GM19455 (cell line): Measurements from ENCODE around the gene TMEM94.
"Not testable (repeated sequence)": the region's sequence is repeated elsewhere in the genome, so short reads cannot be mapped to it uniquely, and the experiment has no call there.

ENCODE experiments used
- ATAC-seq: cut with Tn5 transposase; IDR thresholded peaks from one replicate; pipeline ENCODE4 v1.9.1; 2021; ENCODE audit not compliant: unreplicated experiment

Gene TMEM94

GRCh38 chr17:75476271-75476671 is 19.8 kb downstream of the TMEM94 start:
- no peak for ATAC-seq

GRCh38 chr17:75476752-75477489 is 20.5 kb downstream of the TMEM94 start:
- ATAC-seq, result no peak

GRCh38 chr17:75477490-75477862 is 21.0 kb downstream of the TMEM94 start:
- not testable (repeated sequence) for ATAC-seq

- ATAC-seq, result no peak
These were observed 22.1 kb downstream of the TMEM94 start for GRCh38 chr17:75478508-75478907.

GRCh38 chr17:75480281-75480680 is 23.8 kb downstream of the TMEM94 start:
- ATAC-seq, result no peak

GRCh38 chr17:75481194-75482068 is 25.0 kb downstream of the TMEM94 start:
- no peak for ATAC-seq

GRCh38 chr17:75482098-75482942 is 25.9 kb downstream of the TMEM94 start:
- no peak for ATAC-seq

- ATAC-seq, result no peak
These were observed 29.3 kb downstream of the TMEM94 start for GRCh38 chr17:75485688-75486087.

GRCh38 chr17:75486151-75486550 is 29.7 kb downstream of the TMEM94 start:
- no peak for ATAC-seq

GRCh38 chr17:75486951-75487350 is 30.5 kb downstream of the TMEM94 start:
- ATAC-seq, result no peak

- no peak for ATAC-seq
These were observed 31.1 kb downstream of the TMEM94 start for GRCh38 chr17:75487351-75488070.

GRCh38 chr17:75488693-75489510 is 32.5 kb downstream of the TMEM94 start:
- no peak for ATAC-seq

- ATAC-seq, result no peak
These were observed 33.1 kb downstream of the TMEM94 start for GRCh38 chr17:75489511-75489955.

GRCh38 chr17:75490173-75490743 is 33.8 kb downstream of the TMEM94 start:
- ATAC-seq, result no peak

GRCh38 chr17:75490953-75491649 is 34.7 kb downstream of the TMEM94 start:
- no peak for ATAC-seq

- ATAC-seq, result no peak
These were observed 35.2 kb downstream of the TMEM94 start for GRCh38 chr17:75491680-75492079.

- ATAC-seq, result no peak
These were observed 36.2 kb downstream of the TMEM94 start for GRCh38 chr17:75492555-75493168.

- no peak for ATAC-seq
These were observed 37.2 kb downstream of the TMEM94 start for GRCh38 chr17:75493476-75494129.
